Esophagus squamous epithelium (tissue), 5 donors: ENCODE measurements around the gene DNAJC7. TPM values are rescaled to one million over a fixed set of nuclear protein-coding genes. Genes with fewer than 3 reads are reported as not detected.

ENCODE experiments used
- DNase-seq: peaks from one replicate; lab custom pipeline; 2025; lab: John Stamatoyannopoulos, UW
- H3K27ac ChIP-seq, 4 donors: fragments of 200-600 bp; sonication (generic); one replicate each; pipeline ENCODE4 v1.5.1; 2016 to 2019; ENCODE audit warnings: mild to moderate bottlenecking in 1 of 4
- H3K27me3 ChIP-seq, 4 donors: fragments of 200-600 bp; sonication (generic); 1 replicate in 3 of 4; 2 replicates in 1 of 4; pipeline versions ENCODE4 v1.5.1 to v1.6.0; 2017 to 2021; ENCODE audit warnings: antibody characterized with exemption in 1 of 4
- H3K36me3 ChIP-seq, 3 donors: fragments of 200-600 bp; sonication (generic); one replicate each; pipeline ENCODE4 v1.5.1; 2016 to 2019
- H3K4me1 ChIP-seq, 3 donors: fragments of 200-600 bp; sonication (generic); one replicate each; pipeline ENCODE4 v1.5.1; 2017 to 2019
- H3K4me3 ChIP-seq, 4 donors: fragments of 200-600 bp; sonication (generic); 1 replicate in 3 of 4; 2 replicates in 1 of 4; pipeline ENCODE4 v1.5.1; 2016 to 2019; ENCODE audit warnings: mild to moderate bottlenecking in 2 of 4, moderate library complexity in 1 of 4
- H3K9me3 ChIP-seq, 3 donors: fragments of 200-600 bp; sonication (generic); one replicate each; pipeline ENCODE4 v1.5.1; 2016 to 2019
- POLR2A ChIP-seq, 4 donors: fragments of 450-650 bp; IDR thresholded peaks; one replicate each; pipeline ENCODE4 v1.6.1; 2017; ENCODE audit warnings: antibody characterized with exemption in 4 of 4, mild to moderate bottlenecking in 4 of 4, moderate library complexity in 3 of 4
- WGBS, 2 donors: methylation state at CpG; one replicate each; pipeline ENCODE4 v1.1.5; 2018; 5-methylcytosine and 5-hydroxymethylcytosine counted together
- intact Hi-C: fragments of 100-400 bp; cut with DNase I; formaldehyde crosslinking; loops from one replicate; pipeline ENCODE4 v1.15.0; 2022
- total RNA-seq, 4 donors: library from RNA; depleted of rRNA; stranded (reverse); fragments of >200 nt; gene quantifications; one replicate each; pipeline ENCODE4 v1.1.0, GENCODE V29; 2016
- TF ChIP-seq, protein P1 (sequence below), 6 experiments: fragments of 450-650 bp in 4 of 6; fragments of 200-600 bp in 2 of 6; sonication (generic) in 2 of 6; IDR thresholded peaks; one replicate each; pipeline ENCODE4 v1.5.1; 2016 to 2019; ENCODE audit warnings: antibody characterized with exemption in 6 of 6, mild to moderate bottlenecking in 4 of 6, moderate library complexity in 4 of 6
- donor health status: DM: yes; HTN: yes; CAD: no.

The DNAJC7 gene
- total RNA-seq, 4 donors from 2014 or later: 42.6 to 82.0 (median 67.2) TPM

DNA sequence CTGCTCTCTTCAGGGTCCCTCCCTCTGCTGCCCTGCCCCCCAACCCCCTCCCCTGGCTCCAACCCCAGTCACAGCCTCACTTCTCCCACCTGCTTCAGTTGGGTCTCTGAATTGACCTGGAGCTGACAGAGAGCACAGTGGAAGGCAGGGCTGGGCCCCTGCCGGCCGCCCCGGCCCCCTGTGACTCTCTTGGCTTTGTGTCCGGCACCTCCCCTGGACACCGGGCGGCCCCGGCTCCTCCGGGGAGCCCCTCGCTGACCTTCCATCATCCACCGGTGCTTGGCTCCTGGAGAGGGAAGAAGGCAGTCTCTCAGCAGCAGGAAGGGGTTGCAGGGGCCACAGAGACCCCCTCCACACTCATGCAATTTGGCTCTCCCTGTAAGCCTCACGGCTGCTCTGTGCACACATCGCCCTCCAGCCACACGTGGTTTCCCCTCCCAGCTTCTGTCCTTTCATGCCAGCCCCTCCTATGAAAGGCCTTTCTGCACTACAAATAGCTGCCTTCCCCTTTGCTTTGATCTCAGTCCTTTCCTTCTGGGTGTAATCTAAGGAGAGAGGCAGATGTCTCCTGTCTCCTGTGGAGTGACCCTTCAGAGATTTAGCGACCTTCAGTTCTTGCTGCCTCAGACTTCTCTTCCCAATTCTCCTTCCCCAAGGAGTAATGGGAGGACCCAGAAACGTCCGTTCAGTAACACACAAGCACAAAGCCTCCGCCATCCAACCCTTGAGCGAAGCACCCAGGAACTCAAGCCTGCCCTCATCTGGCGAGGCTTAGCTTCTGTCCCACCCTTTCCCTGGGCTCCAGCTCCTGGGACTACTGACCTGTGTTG lies 10.9 kb upstream of the DNAJC7 start:
- TF ChIP-seq, protein P1, sequence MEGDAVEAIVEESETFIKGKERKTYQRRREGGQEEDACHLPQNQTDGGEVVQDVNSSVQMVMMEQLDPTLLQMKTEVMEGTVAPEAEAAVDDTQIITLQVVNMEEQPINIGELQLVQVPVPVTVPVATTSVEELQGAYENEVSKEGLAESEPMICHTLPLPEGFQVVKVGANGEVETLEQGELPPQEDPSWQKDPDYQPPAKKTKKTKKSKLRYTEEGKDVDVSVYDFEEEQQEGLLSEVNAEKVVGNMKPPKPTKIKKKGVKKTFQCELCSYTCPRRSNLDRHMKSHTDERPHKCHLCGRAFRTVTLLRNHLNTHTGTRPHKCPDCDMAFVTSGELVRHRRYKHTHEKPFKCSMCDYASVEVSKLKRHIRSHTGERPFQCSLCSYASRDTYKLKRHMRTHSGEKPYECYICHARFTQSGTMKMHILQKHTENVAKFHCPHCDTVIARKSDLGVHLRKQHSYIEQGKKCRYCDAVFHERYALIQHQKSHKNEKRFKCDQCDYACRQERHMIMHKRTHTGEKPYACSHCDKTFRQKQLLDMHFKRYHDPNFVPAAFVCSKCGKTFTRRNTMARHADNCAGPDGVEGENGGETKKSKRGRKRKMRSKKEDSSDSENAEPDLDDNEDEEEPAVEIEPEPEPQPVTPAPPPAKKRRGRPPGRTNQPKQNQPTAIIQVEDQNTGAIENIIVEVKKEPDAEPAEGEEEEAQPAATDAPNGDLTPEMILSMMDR (IDR thresholded peaks at IDR 0.05): peak in 2 of 6 experiments; percentile 16 to 40
- no peak for TF ChIP-seq POLR2A (IDR thresholded peaks at IDR 0.05)
- no peak overlapping the region for H3K27ac ChIP-seq
- intact Hi-C loops: loop anchor here (2.0 kb wide), 1 partner anchor 85 kb away; the partner anchor contains the start of gene DHX58
- WGBS, 2 donors: 44 to 49% methylated on average over 6 to 13 of the region's 19 CpGs
- peaks cover 0 to 6% (median 0%) of the 10 kb centered on the region in 4 donors for H3K27me3 ChIP-seq
- peaks cover 14 to 24% (median 15%) of the 10 kb centered on the region in 3 donors for H3K4me1 ChIP-seq
- no peak for DNase-seq
- H3K4me3 ChIP-seq: no peak overlapping the region
- H3K9me3 ChIP-seq: no peaks in the 10 kb centered on the region
- peaks cover 3 to 14% (median 8%) of the 10 kb centered on the region in 3 donors for H3K36me3 ChIP-seq

DNA sequence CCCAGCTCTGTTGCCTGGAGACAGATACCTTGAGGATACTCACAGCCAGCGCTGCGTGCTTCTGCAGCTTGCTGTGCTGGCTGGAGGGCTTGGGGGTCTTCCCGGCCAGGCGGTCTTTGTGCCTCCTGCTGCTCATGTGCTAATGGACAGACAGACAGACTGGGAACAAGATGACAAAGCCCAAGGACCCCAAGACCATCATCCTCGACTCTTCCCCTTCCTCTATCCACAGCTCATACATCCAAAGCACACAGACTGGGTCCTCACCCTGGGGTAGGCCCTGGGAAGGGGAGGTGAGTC lies 10.3 kb upstream of the DNAJC7 start:
- Histone ChIP-seq H3K4me1 (peaks cover 14 to 30% (median 15%) of the 10 kb centered on the region in 3 donors), H3K27me3 (peaks cover 0 to 6% (median 0%) of the 10 kb centered on the region in 4 donors), H3K27ac (no peak overlapping the region), H3K9me3 (no peaks in the 10 kb centered on the region), H3K4me3 (no peak overlapping the region), H3K36me3 (peaks cover 3 to 20% (median 13%) of the 10 kb centered on the region in 3 donors)
- intact Hi-C loops: loop anchor here (2.0 kb wide), 1 partner anchor 85 kb away; the partner anchor contains the start of gene DHX58
- no peak for DNase-seq
- TF ChIP-seq, protein P1 (IDR thresholded peaks at IDR 0.05): no peak
- no peak for TF ChIP-seq POLR2A (IDR thresholded peaks at IDR 0.05)
- WGBS, 2 donors: 71 to 78% methylated on average over 1 to 2 of the region's 5 CpGs

DNA sequence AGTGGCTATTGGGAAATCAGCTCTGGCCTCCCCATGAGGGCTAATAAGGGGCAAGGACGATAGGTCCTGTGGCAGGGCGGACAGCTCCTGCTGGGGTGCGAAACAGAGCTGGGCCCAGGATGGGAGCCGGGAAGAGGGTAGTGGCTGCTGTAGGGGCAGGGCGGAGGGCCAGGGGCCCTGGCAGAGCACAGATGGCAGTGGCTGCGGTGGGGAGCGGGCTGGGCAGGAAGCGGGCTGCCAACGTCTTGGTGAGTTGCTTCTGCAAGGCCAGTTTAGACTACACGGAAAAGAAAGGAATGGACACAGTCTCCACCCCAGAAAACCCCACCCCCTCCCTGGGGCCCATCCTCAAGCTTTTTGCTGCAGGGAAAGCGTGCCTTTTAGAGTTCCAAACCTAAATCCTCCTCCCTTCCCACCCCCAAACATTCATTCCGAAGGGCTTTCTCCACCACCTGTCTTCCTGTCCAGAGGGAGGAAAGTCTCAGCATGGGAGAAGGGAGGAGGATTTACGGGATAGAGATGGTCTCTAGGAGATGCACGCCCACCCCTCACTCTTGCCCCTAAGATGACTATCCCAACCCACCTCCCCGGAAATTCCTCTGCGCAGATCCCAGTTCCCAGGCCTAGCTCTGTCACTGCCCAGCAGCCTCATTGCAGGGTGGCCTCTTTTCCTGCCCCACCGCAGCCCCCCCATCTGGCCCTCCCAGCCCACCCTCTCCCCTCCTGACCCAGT lies 9.8 kb upstream of the DNAJC7 start:
- intact Hi-C loops: loop anchor here (2.0 kb wide), 1 partner anchor 86 kb away; the partner anchor contains the start of gene DHX58
- no peak overlapping the region for H3K4me3 ChIP-seq
- 51 to 57% methylated on average over 11 to 14 of the region's 17 CpGs for WGBS, 2 donors
- H3K9me3 ChIP-seq: no peaks in the 10 kb centered on the region
- no peak overlapping the region for H3K27ac ChIP-seq
- peaks cover 14 to 33% (median 15%) of the 10 kb centered on the region in 3 donors for H3K4me1 ChIP-seq
- TF ChIP-seq, protein P1 (IDR thresholded peaks at IDR 0.05): no peak
- TF ChIP-seq POLR2A (IDR thresholded peaks at IDR 0.05): no peak
- H3K27me3 ChIP-seq: peaks cover 0 to 6% (median 0%) of the 10 kb centered on the region in 4 donors
- DNase-seq: no peak
- H3K36me3 ChIP-seq: peaks cover 3 to 25% (median 18%) of the 10 kb centered on the region in 3 donors

DNA sequence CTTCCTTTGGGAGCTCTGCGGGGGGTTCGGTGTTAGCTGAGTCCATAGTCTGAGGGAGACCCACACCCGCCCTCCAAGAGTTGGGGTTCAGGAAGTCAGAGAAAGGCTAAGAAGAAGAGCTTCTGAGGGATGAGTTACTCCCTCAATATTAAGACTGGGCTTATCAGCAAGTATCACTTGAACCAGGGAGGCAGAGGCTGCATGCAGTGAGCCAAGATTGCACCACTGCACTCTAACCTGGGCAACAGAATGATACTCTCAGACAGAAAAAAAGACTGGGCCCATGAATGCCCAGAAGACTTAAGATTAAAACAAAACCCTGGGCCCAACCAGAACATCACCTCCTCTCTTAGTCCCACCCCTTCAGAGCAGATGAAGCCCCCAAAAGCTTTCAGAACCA lies 8.7 kb upstream of the DNAJC7 start:
- Histone ChIP-seq H3K27ac (no peak overlapping the region), H3K27me3 (peaks cover 0 to 6% (median 0%) of the 10 kb centered on the region in 4 donors), H3K9me3 (no peaks in the 10 kb centered on the region), H3K36me3 (peaks cover 3 to 32% (median 18%) of the 10 kb centered on the region in 3 donors), H3K4me3 (no peak overlapping the region), H3K4me1 (peaks cover 14 to 43% (median 23%) of the 10 kb centered on the region in 3 donors)
- intact Hi-C loops: loop anchor here (2.0 kb wide), 1 partner anchor 87 kb away; the partner anchor contains the start of gene DHX58
- DNase-seq: no peak
- TF ChIP-seq, protein P1 (IDR thresholded peaks at IDR 0.05): no peak
- TF ChIP-seq POLR2A (IDR thresholded peaks at IDR 0.05): no peak
- 97 to 100% methylated on average over 3 of the region's 3 CpGs for WGBS, 2 donors
